ENCODE results near the gene DGKZ.

DGKZ gene

GRCh38 chr11:46389450-46390330 lies 42.4 kb downstream of the DGKZ start:
- peak overlapping the region; percentile 35 for H3K4me3 ChIP-seq (replicated peaks; ENCODE audit: low read depth, low read length)
- DNase-seq (ENCODE audit: extremely low read depth, low read depth) = no peak
- peak; percentile 74 for TF ChIP-seq CTCF (IDR thresholded peaks at IDR 0.05; ENCODE audit: low read depth, low read length, missing control alignments)

- TF ChIP-seq CTCF (IDR thresholded peaks at IDR 0.05; ENCODE audit: low read depth, low read length, missing control alignments) = no peak
- no peak for DNase-seq (ENCODE audit: extremely low read depth, low read depth)
- no peak overlapping the region for H3K4me3 ChIP-seq (replicated peaks; ENCODE audit: low read depth, low read length)
Observed at GRCh38 chr11:46390331-46391171, 43.3 kb downstream of the DGKZ start.

- DNase-seq (ENCODE audit: extremely low read depth, low read depth) = no peak
- H3K4me3 ChIP-seq (replicated peaks; ENCODE audit: low read depth, low read length) = no peak overlapping the region
- no peak for TF ChIP-seq CTCF (IDR thresholded peaks at IDR 0.05; ENCODE audit: low read depth, low read length, missing control alignments)
Observed at GRCh38 chr11:46391186-46391577, 43.9 kb downstream of the DGKZ start.

GRCh38 chr11:46391578-46392420 lies 44.5 kb downstream of the DGKZ start, which contains the start of gene CHRM4:
Gene CHRM4, minus strand, starts transcription at chr11:46391776. Its CDS starts 5,219 bp downstream, at chr11:46386557.
- no peak for DNase-seq (ENCODE audit: extremely low read depth, low read depth)
- H3K4me3 ChIP-seq (replicated peaks; ENCODE audit: low read depth, low read length) = peak within 1 kb of the TSS; percentile 27
- peak; percentile 37 for TF ChIP-seq CTCF (IDR thresholded peaks at IDR 0.05; ENCODE audit: low read depth, low read length, missing control alignments)

GRCh38 chr11:46392421-46393230 lies 45.4 kb downstream of the DGKZ start:
- DNase-seq (ENCODE audit: extremely low read depth, low read depth) = no peak
- TF ChIP-seq CTCF (IDR thresholded peaks at IDR 0.05; ENCODE audit: low read depth, low read length, missing control alignments) = no peak
- H3K4me3 ChIP-seq (replicated peaks; ENCODE audit: low read depth, low read length) = peak overlapping the region; percentile 15; the same call in 1 of the 2 replicates
